Skeletal muscle tissue (tissue), 4 donors: ENCODE measurements around the gene DAB1. TPM values are rescaled to one million over a fixed set of nuclear protein-coding genes. Genes with fewer than 3 reads are reported as not detected.

ENCODE experiments used
- H3K27ac ChIP-seq: one replicate; pipeline ENCODE4 v1.7.0; 2013; ENCODE audit warnings: mild to moderate bottlenecking, low read depth, low read length, inconsistent platforms
- H3K27me3 ChIP-seq, 3 donors: one replicate each; pipeline ENCODE4 v1.7.0; 2013; ENCODE audit warnings: low read length in 3 of 3; ENCODE audit not compliant: control insufficient read depth in 3 of 3, insufficient read depth in 3 of 3
- H3K36me3 ChIP-seq, 3 donors: one replicate each; pipeline ENCODE4 v1.7.0; 2013; ENCODE audit warnings: low read length in 3 of 3; ENCODE audit not compliant: control insufficient read depth in 3 of 3, insufficient read depth in 3 of 3
- H3K4me1 ChIP-seq, 3 donors: one replicate each; pipeline ENCODE4 v1.7.0; 2013; ENCODE audit warnings: low read length in 3 of 3, mild to moderate bottlenecking in 3 of 3; ENCODE audit not compliant: control insufficient read depth in 3 of 3, insufficient read depth in 3 of 3
- H3K4me3 ChIP-seq, 3 donors: one replicate each; pipeline ENCODE4 v1.7.0; 2013; ENCODE audit warnings: low read length in 3 of 3
- H3K9ac ChIP-seq, 3 donors: one replicate each; pipeline ENCODE4 v1.7.0; 2013; ENCODE audit warnings: low read length in 3 of 3, mild to moderate bottlenecking in 3 of 3, moderate library complexity in 2 of 3, low read depth in 1 of 3
- H3K9me3 ChIP-seq, 3 donors: one replicate each; pipeline ENCODE4 v1.7.0; 2013; ENCODE audit warnings: low read length in 3 of 3; ENCODE audit not compliant: control insufficient read depth in 3 of 3
- total RNA-seq: library from RNA; depleted of rRNA; stranded (reverse); fragments of >200 nt; gene quantifications from one replicate; pipeline ENCODE4 v1.2.3, GENCODE V29; 2014
- donor health status: Osteomylitis.

DAB1 gene
- total RNA-seq, 1 donor from 2014 or later: 1.6 TPM

DNA sequence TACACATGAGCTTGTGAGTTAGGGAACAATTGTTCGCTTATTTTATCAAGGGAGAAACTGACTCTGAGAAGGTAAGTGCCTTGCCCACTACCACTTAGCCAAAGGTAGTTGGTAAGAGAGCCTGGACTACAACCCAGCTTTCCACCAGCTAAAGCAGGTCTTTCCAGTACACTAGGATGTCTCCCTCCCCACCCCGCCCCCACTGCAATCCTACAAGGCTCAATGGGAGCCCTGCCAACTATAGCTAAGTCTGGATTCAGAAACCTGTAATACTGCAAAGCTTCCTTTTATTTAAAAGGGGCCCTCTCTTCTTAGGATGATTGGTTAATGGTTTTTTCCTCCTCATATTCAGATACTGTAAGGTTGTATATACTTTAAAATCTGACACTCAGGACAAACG is 356.0 kb downstream of the DAB1 start:
- H3K9ac ChIP-seq: no peak overlapping the region
- H3K27ac ChIP-seq: no peak overlapping the region
- H3K4me3 ChIP-seq: no peak overlapping the region
- peaks cover 0 to 3% (median 0%) of the 10 kb centered on the region in 3 donors for H3K27me3 ChIP-seq
- no peaks in the 10 kb centered on the region for H3K9me3 ChIP-seq
- H3K4me1 ChIP-seq: no peaks in the 10 kb centered on the region
- no peaks in the 10 kb centered on the region for H3K36me3 ChIP-seq

DNA sequence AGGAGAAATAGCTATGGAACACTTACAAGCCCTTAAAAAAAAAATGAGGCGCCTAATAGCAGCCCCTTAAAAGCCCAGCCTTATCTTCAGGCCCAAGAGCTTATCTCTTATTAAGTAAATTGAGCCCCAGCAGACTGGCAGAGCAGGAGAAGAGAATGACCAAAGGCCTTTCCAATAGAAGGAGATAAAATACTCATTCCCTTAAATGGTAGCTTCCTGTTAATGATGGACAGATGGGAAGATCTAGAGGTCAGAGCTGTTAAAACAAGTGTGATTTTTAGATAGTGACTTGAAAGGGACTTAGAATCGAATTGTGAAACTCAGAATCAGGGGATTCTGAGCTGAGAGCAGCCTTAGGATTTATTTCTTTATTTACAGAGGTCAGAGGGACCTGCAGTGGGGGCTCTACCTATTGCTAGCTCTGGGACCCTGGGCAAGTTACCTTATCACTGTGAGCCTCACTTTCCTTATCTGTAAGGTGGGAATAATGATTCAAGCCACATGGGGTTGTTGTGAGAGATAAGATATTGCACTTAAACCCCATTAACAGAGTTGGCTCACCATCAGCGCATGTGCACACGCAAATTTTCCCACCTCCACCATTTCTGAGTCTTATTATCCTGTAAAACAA is 356.8 kb downstream of the DAB1 start:
- Histone ChIP-seq H3K4me1 (peaks cover 0 to 4% (median 2%) of the 10 kb centered on the region in 3 donors), H3K27ac (no peak overlapping the region), H3K9ac (no peak overlapping the region), H3K4me3 (no peak overlapping the region), H3K9me3 (no peaks in the 10 kb centered on the region), H3K27me3 (peaks cover 0 to 3% (median 0%) of the 10 kb centered on the region in 3 donors), H3K36me3 (no peaks in the 10 kb centered on the region)

DNA sequence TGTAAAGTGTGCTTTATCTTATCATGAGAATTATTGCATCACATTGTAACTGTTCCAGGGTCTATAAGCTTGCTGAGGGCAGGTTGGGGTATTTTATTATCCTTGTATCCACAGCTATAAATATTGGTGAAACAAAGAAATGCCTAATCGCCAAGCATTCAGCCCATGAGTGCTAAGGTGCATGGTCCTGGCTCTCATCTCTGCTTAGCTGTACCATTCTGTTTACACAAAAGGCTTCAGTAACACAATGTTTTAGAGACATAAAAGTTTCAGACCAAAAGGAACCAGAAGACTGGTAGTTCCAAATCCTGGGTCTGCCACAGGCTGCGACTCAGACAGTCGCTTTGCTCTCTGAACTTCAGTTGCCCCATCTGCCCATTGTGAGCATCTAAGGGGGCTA is 358.4 kb downstream of the DAB1 start:
- H3K9ac ChIP-seq: no peak overlapping the region
- H3K4me1 ChIP-seq: peaks cover 0 to 19% (median 17%) of the 10 kb centered on the region in 3 donors
- no peak overlapping the region for H3K27ac ChIP-seq
- no peak overlapping the region for H3K4me3 ChIP-seq
- peaks cover 0 to 3% (median 0%) of the 10 kb centered on the region in 3 donors for H3K27me3 ChIP-seq
- no peaks in the 10 kb centered on the region for H3K36me3 ChIP-seq
- no peaks in the 10 kb centered on the region for H3K9me3 ChIP-seq

DNA sequence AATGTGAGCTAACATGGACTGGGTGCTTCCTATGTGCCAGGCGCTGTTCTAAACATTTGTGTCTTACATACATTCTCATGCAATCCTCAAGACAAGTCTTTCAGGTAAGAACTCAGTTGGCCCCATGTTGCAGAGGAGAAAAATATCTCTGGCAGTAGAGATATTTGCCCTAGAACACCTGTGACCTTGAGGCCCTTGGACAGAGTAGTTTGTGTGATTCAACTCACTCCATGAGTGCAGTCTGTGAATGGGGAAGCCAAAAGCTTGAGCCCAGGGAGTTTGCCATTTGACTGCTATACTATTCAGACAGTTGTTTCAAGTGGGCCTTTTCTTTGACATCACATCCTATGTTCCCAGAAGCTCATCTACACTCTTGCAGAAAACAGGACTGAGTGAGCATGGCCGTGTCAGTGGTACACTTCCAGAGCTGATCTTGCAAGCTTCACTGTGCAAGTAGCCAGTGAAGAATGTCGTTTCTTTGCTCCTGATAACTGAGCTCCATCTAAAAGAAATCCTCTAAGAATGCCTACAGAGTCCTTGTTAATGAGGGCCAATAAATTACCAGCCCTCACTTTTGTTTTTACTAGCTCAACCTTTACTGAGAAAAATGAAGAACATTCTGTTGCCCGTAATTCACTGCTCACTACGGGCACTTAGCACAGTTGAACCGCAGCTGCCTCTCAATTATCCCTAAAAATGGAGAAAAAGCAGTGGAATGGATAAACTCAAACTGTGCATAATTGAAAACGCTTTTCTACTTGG is 359.3 kb downstream of the DAB1 start:
- H3K36me3 ChIP-seq: no peaks in the 10 kb centered on the region
- no peaks in the 10 kb centered on the region for H3K27me3 ChIP-seq
- H3K4me1 ChIP-seq: peaks cover 0 to 21% (median 20%) of the 10 kb centered on the region in 3 donors
- no peak overlapping the region for H3K9ac ChIP-seq
- H3K27ac ChIP-seq: no peak overlapping the region
- no peak overlapping the region for H3K4me3 ChIP-seq
- H3K9me3 ChIP-seq: no peaks in the 10 kb centered on the region

DNA sequence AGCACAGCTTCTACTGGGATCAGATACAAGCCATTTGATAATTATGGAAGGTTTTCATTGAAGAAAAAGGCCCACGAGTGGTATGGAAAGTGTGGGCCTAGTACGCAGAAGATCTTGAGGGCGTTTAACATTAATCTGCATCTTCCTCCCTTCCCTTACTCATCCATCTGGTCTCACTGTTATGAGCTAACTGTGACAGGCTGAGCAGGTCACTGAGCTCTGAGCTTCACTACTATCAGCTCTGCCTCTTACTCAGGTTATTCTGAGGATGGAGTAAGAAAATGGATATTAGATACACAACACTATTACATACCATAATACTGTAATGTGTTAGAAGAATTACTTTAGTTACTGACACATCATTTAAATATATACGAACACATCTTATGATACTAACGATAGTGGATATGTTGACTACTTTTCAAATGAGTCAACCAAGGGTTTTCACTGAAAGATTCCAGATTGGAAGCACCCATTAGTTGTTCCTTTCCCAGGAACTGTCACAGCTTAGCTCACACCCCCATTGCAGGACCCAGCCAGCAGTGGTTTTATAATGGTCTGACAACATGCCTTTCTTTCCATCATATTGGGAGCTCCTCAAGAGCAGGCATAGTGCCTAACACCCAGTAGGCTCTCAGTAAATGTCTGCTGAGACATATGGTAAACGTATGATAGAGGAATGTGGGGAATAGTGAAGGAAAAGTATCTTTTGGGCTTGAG is 360.3 kb downstream of the DAB1 start:
- no peaks in the 10 kb centered on the region for H3K9me3 ChIP-seq
- H3K4me3 ChIP-seq: no peak overlapping the region
- no peak overlapping the region for H3K9ac ChIP-seq
- no peaks in the 10 kb centered on the region for H3K36me3 ChIP-seq
- H3K27ac ChIP-seq: no peak overlapping the region
- peaks cover 9 to 30% (median 28%) of the 10 kb centered on the region in 3 donors for H3K4me1 ChIP-seq
- no peaks in the 10 kb centered on the region for H3K27me3 ChIP-seq

DNA sequence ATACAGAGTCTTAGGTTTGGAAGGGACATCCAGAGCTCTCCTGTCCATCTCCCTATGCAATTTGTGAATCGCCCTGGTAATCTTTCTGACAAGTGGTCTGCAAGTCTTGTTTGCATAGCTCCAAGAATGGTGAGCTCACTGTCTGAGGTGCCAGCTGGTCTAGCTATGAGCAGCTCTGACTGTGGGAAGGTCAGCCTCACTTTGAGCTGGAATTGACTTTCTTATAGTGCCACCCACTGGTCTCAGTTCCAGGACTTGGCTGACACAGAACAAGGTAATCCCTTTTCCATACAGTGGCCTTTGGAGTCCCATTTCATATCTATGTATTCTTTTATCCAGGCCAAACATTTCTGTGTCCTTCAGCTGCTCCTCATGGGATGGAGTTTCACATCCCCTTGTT is 362.5 kb downstream of the DAB1 start:
- Histone ChIP-seq H3K4me3 (no peak overlapping the region), H3K27me3 (no peaks in the 10 kb centered on the region), H3K27ac (no peak overlapping the region), H3K9me3 (no peaks in the 10 kb centered on the region), H3K4me1 (peaks cover 12 to 34% (median 31%) of the 10 kb centered on the region in 3 donors), H3K9ac (no peak overlapping the region), H3K36me3 (no peaks in the 10 kb centered on the region)

DNA sequence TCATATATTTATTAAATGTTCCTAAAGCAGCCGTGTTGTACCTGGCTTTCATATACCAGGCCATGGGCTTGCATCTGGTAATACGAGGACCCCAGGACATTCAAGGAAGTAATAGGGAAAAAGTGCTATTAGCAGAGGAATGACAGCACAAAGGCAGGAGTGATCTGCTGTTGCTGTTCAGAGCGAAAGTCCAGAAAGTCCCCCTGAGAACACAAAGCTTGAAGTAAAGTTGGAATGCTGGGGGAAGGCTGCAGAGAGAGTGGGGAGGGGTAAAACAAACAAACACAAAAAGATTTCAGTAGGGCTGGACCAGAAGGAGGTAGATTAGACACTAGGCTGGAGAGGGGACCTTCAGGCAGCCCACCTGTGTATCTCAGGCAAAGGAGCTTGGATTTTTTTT is 363.4 kb downstream of the DAB1 start:
- no peaks in the 10 kb centered on the region for H3K36me3 ChIP-seq
- H3K27ac ChIP-seq: no peak overlapping the region
- H3K9me3 ChIP-seq: no peaks in the 10 kb centered on the region
- no peak overlapping the region for H3K9ac ChIP-seq
- no peaks in the 10 kb centered on the region for H3K27me3 ChIP-seq
- H3K4me1 ChIP-seq: peaks cover 12 to 34% (median 31%) of the 10 kb centered on the region in 3 donors
- H3K4me3 ChIP-seq: no peak overlapping the region

DNA sequence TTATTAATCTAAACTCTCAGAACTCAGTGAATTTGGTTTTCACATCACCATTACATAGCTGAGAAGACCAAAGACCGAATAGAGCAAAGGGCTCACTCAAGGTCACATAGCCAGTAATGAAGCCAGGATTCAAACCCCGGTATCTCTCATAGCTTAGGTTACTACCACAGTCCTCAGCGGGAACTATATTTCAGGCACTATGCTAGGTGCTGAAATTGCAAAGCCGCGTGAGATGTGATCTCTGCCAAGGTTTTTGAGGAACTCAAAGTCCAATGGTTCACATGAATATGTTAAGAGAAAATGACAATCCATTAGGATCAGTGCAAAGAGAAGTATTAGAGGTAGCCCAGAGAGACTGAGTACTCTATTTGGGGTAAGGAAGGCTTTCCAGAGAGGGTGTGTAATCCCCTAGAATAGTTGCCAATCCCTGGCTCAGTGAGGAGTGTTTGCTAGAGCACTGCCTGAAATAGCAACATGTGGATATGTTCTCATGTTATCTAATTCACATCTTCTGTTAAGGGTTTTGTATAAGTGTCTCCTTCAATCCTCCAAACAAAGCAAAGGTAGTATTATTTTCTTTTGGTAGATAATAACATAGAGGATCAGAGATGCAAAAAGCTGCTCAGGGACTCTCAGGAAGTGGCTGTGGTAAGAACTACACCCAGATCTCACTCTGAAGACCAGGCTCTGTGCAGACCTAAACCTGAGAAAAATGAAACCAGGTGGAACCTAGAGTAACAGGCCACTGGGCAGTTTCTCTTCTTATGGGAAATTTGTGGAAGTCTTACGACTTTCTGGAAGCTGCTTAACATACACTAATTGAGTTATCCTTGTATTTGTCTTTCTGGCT is 365.0 kb downstream of the DAB1 start:
- H3K27ac ChIP-seq: peak overlapping the region; percentile 70

DNA sequence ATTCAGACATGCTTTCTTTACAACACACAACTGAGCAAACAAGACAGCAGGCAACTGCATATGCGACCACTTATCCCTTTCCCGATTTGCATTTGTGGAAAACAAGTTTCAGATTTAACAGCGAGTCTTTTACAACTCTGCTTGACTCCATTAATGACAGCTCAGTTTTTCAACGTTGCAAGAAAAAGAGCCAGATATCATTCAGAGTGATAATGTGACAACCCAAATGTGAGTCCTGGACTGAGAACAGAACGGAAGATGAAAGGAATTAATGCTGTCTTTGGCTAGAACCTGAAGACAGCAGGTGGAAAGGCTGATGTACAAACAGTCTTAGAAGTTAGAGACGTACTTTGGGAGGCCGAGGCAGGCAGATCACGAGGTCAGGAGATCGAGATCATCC is 375.0 kb downstream of the DAB1 start:
- Histone ChIP-seq H3K4me3 (no peak overlapping the region), H3K27ac (no peak overlapping the region)

More for the DNA sequence above, 365.0 kb downstream of the DAB1 start:
- no peaks in the 10 kb centered on the region for H3K36me3 ChIP-seq
- H3K4me3 ChIP-seq: peak overlapping the region; percentile 9 to 14 (median 10)
- no peak overlapping the region for H3K9ac ChIP-seq
- H3K27me3 ChIP-seq: no peaks in the 10 kb centered on the region
- no peaks in the 10 kb centered on the region for H3K9me3 ChIP-seq
- peaks cover 12 to 34% (median 31%) of the 10 kb centered on the region in 3 donors for H3K4me1 ChIP-seq

More for the DNA sequence above, 375.0 kb downstream of the DAB1 start:
- no peaks in the 10 kb centered on the region for H3K4me1 ChIP-seq
- H3K9me3 ChIP-seq: no peaks in the 10 kb centered on the region
- H3K27me3 ChIP-seq: no peaks in the 10 kb centered on the region
- H3K9ac ChIP-seq: no peak overlapping the region
- H3K36me3 ChIP-seq: no peaks in the 10 kb centered on the region
